ENCODE data around the gene NBR1. TPM values are rescaled to one million over a fixed set of nuclear protein-coding genes. Genes with fewer than 3 reads are reported as not detected.

The NBR1 gene
- total and polyA plus RNA-seq, 2 of the 8 experiments (the other 6 are each of a cell fraction or from before 2014, with no cell fraction given) = 13.5 to 36.0 TPM

DNA sequence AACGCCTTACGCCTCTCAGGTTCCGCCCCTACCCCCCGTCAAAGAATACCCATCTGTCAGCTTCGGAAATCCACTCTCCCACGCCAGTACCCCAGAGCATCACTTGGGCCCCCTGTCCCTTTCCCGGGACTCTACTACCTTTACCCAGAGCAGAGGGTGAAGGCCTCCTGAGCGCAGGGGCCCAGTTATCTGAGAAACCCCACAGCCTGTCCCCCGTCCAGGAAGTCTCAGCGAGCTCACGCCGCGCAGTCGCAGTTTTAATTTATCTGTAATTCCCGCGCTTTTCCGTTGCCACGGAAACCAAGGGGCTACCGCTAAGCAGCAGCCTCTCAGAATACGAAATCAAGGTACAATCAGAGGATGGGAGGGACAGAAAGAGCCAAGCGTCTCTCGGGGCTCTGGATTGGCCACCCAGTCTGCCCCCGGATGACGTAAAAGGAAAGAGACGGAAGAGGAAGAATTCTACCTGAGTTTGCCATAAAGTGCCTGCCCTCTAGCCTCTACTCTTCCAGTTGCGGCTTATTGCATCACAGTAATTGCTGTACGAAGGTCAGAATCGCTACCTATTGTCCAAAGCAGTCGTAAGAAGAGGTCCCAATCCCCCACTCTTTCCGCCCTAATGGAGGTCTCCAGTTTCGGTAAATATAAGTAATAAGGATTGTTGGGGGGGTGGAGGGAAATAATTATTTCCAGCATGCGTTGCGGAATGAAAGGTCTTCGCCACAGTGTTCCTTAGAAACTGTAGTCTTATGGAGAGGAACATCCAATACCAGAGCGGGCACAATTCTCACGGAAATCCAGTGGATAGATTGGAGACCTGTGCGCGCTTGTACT is 45.7 kb upstream of the NBR1 start, which contains the start of gene BRCA1:
TSS of gene BRCA1 (minus strand) at position 232 of the 834 bp plus-strand sequence. CDS start 1,268 bp downstream, outside the sequence.
- H3K79me2 ChIP-seq (ENCODE audit: control insufficient read depth in 1 of 2, insufficient read depth in 2 of 2, low read length in 2 of 2) = peaks cover 0 to 27% of the 10 kb centered on the region in 2 experiments; a peak in 2 of 4 replicates
- peaks cover 0 to 4% (median 3%) of the 10 kb centered on the region in 4 experiments; a peak in 4 of 7 replicates for H3K4me1 ChIP-seq (replicated peaks in 1 of 4; ENCODE audit: control insufficient read depth in 3 of 4, insufficient read depth in 4 of 4, low read length in 3 of 4)
- H3K9me3 ChIP-seq (ENCODE audit: insufficient read depth in 2 of 2, low read depth in 1 of 2, low read length in 1 of 2) = peaks cover 0 to 7% of the 10 kb centered on the region in 2 experiments; a peak in 1 of 4 replicates
- peaks cover 0 to 10% (median 6%) of the 10 kb centered on the region in 4 experiments; a peak in 4 of 8 replicates for H3K36me3 ChIP-seq (ENCODE audit: control insufficient read depth in 2 of 4, insufficient read depth in 4 of 4, low read length in 3 of 4)
- H3K4ac ChIP-seq (replicated peaks; ENCODE audit: insufficient read length, low read depth, low read length) = no peak within 1 kb of the TSS
- H4K5ac ChIP-seq (ENCODE audit: insufficient read length, low read depth, low read length) = no peak within 1 kb of the TSS
- peak within 1 kb of the TSS; percentile 85 to 94 for H3K4me2 ChIP-seq (ENCODE audit: insufficient read depth in 1 of 2, low read depth in 2 of 2, low read length in 2 of 2)
- peak within 1 kb of the TSS; percentile 69 to 96 (median 86) for H3K9ac ChIP-seq (replicated peaks in 1 of 4; ENCODE audit: extremely low read depth in 1 of 4, low read depth in 3 of 4, low read length in 3 of 4)
- H3K56ac ChIP-seq (replicated peaks; ENCODE audit: insufficient read length, low read depth, low read length) = no peak within 1 kb of the TSS
- POLR2A ChIA-PET (ENCODE audit: partially characterized antibody) = interaction anchor here (0.6 to 5.5 kb wide), 19 partner anchors 8 to 246 kb away, joined by 3 to 29 read pairs (median 4); partner anchors contain the start of genes NBR1 and RPL27
- peak within 1 kb of the TSS; percentile 81 for H3K27ac ChIP-seq (ENCODE audit: low read depth, low read length)
- no peaks in the 10 kb centered on the region; the same call in 1 of the 2 replicates for H3K79me1 ChIP-seq (ENCODE audit: low read depth, low read length)
- no peak within 1 kb of the TSS for H3K23ac ChIP-seq (ENCODE audit: insufficient read length)
- no peak within 1 kb of the TSS for H2BK15ac ChIP-seq (ENCODE audit: low read length)
- no peak within 1 kb of the TSS for H4K91ac ChIP-seq (replicated peaks; ENCODE audit: insufficient read length, low read length)
- peak within 1 kb of the TSS; percentile 81 to 99 (median 82) for H3K4me3 ChIP-seq (ENCODE audit: extremely low read depth in 1 of 4, insufficient read depth in 2 of 4, low read depth in 3 of 4, low read length in 4 of 4)
- H4K8ac ChIP-seq (ENCODE audit: extremely low read depth, insufficient read depth, low read length) = peak within 1 kb of the TSS; percentile 95
- peaks cover 6% of the 10 kb centered on the region for H3K23me2 ChIP-seq (ENCODE audit: low read depth, low read length)
- H3K27me3 ChIP-seq (replicated peaks in 1 of 4; ENCODE audit: control insufficient read depth in 3 of 4, extremely low read depth in 1 of 4, insufficient read depth in 3 of 4, low read length in 3 of 4) = no peaks in the 10 kb centered on the region
- H2BK20ac ChIP-seq (ENCODE audit: low read length) = no peak within 1 kb of the TSS
- no peak within 1 kb of the TSS for H3K14ac ChIP-seq (ENCODE audit: insufficient read length)
- peak within 1 kb of the TSS; percentile 76 for H2BK5ac ChIP-seq (ENCODE audit: low read depth, low read length)
- CTCF ChIA-PET (ENCODE audit: partially characterized antibody) = interaction anchor here (0.6 to 1.2 kb wide), 5 partner anchors 10 to 106 kb away, joined by 3 to 4 read pairs (median 4); no protein-coding TSS in a partner anchor
- H4K20me1 ChIP-seq (replicated peaks in 1 of 2; ENCODE audit: control insufficient read depth in 1 of 2, insufficient read depth in 2 of 2, low read length in 2 of 2) = no peaks in the 10 kb centered on the region
- DNase-seq (ENCODE audit: low read depth in 1 of 2, low spot score in 2 of 2) (peak; percentile 93 to 95), FAIRE-seq (peak; percentile 97)
- WGBS, 2 experiments (ENCODE audit: extremely low coverage in 1 of 2, insufficient coverage in 1 of 2, insufficient read length in 1 of 2, insufficient replicate concordance in 2 of 2, low coverage in 1 of 2, low lambda C conversion rate in 2 of 2, missing lambda C conversion rate in 1 of 2) = 6% methylated on average over 38 of the region's 38 CpGs; no CpG with 5 or more reads in 1 of the 2 experiments
- H2BK120ac ChIP-seq (replicated peaks; ENCODE audit: low read depth, low read length) = no peak within 1 kb of the TSS
- H2AK5ac ChIP-seq (ENCODE audit: low read depth, low read length) = peak within 1 kb of the TSS; percentile 87
- H2AFZ ChIP-seq (ENCODE audit: low read length) = peak within 1 kb of the TSS; percentile 78
- peak within 1 kb of the TSS; percentile 32; the same call in 1 of the 2 replicates for H3K18ac ChIP-seq (ENCODE audit: extremely low read depth, low read length)
- peak within 1 kb of the TSS; percentile 80; the same call in 1 of the 2 replicates for H2BK12ac ChIP-seq (ENCODE audit: low read depth, low read length)
- TF ChIP-seq POLR2A (IDR thresholded peaks at IDR 0.05; ENCODE audit: control extremely low read depth in 1 of 2, low read depth in 2 of 2, low read length in 2 of 2) (peak; percentile 60 to 76; a peak in 2 of 3 replicates), TAF7 (optimal IDR thresholded peaks at IDR 0.05; ENCODE audit: borderline replicate concordance, low read depth, low read length) (peak; percentile 33), EZH2 (IDR thresholded peaks at IDR 0.05; ENCODE audit: low read depth, low read length, severe bottlenecking) (no peak), TBP (IDR thresholded peaks at IDR 0.05; ENCODE audit: low read depth, low read length) (peak; percentile 93), KDM5A (IDR thresholded peaks at IDR 0.05; ENCODE audit: low read length) (peak; percentile 84), SIN3A (conservative IDR thresholded peaks at IDR 0.05 in 1 of 2, IDR thresholded peaks at IDR 0.05 in 1 of 2; ENCODE audit: low read depth in 1 of 2, low read length in 2 of 2) (peak; percentile 75 to 93; a peak in 3 of 4 replicates), POLR2AphosphoS5 (IDR thresholded peaks at IDR 0.05; ENCODE audit: low read depth, low read length) (peak; percentile 80), SP1 (IDR thresholded peaks at IDR 0.05; ENCODE audit: low read depth, low read length) (peak; percentile 86; the same call in 1 of the 2 replicates), SRF (IDR thresholded peaks at IDR 0.05; ENCODE audit: low read depth, low read length) (peak; percentile 53; the same call in 1 of the 2 replicates), CBX5 (IDR thresholded peaks at IDR 0.05; ENCODE audit: low read depth, low read length) (no peak)
